ENCODE results near the gene RPGRIP1. TPM values are rescaled to one million over a fixed set of nuclear protein-coding genes. Genes with fewer than 3 reads are reported as not detected.

RPGRIP1 gene
- total and polyA plus RNA-seq, 8 donors = 0.19 to 0.58 (median 0.28) TPM; not detected in 4

GRCh38 chr14:21256539-21257393 is 23.1 kb upstream of the RPGRIP1 start:
- Histone ChIP-seq H3K4me1 (peaks cover 40 to 95% (median 71%) of the 10 kb centered on the region in 4 donors), H3K27ac (peak overlapping the region in 1 of 5 donors; percentile 16), H3K36me3 (peaks cover 25 to 94% (median 88%) of the 10 kb centered on the region in 4 donors), H3K9me3 (no peaks in the 10 kb centered on the region), H3K27me3 (no peaks in the 10 kb centered on the region), H3K4me3 (peak overlapping the region in 1 of 4 donors; percentile 7)
- DNase-seq = no peak
- intact Hi-C loops (cut with DNase I; ENCODE audit: low total_unique reads) = no loop called here
- TF ChIP-seq POLR2AphosphoS5 (IDR thresholded peaks at IDR 0.05) (no peak), POLR2A (IDR thresholded peaks at IDR 0.05) (no peak), EP300 (IDR thresholded peaks at IDR 0.05) (no peak)
- TF ChIP-seq, protein P1, sequence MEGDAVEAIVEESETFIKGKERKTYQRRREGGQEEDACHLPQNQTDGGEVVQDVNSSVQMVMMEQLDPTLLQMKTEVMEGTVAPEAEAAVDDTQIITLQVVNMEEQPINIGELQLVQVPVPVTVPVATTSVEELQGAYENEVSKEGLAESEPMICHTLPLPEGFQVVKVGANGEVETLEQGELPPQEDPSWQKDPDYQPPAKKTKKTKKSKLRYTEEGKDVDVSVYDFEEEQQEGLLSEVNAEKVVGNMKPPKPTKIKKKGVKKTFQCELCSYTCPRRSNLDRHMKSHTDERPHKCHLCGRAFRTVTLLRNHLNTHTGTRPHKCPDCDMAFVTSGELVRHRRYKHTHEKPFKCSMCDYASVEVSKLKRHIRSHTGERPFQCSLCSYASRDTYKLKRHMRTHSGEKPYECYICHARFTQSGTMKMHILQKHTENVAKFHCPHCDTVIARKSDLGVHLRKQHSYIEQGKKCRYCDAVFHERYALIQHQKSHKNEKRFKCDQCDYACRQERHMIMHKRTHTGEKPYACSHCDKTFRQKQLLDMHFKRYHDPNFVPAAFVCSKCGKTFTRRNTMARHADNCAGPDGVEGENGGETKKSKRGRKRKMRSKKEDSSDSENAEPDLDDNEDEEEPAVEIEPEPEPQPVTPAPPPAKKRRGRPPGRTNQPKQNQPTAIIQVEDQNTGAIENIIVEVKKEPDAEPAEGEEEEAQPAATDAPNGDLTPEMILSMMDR (IDR thresholded peaks at IDR 0.05) = no peak
- 82 to 89% (median 86%) methylated on average over 10 of the region's 10 CpGs for WGBS, 5 donors

- Histone ChIP-seq H3K4me3 (no peak overlapping the region), H3K9me3 (no peaks in the 10 kb centered on the region), H3K36me3 (peaks cover 32 to 94% (median 89%) of the 10 kb centered on the region in 4 donors), H3K27me3 (no peaks in the 10 kb centered on the region), H3K4me1 (peaks cover 45 to 95% (median 72%) of the 10 kb centered on the region in 4 donors), H3K27ac (peak overlapping the region in 1 of 5 donors; percentile 16)
- WGBS, 5 donors = 32 to 40% (median 37%) methylated on average over 7 of the region's 7 CpGs
- no peak for DNase-seq
- intact Hi-C loops (cut with DNase I; ENCODE audit: low total_unique reads) = no loop called here
- TF ChIP-seq POLR2AphosphoS5 (IDR thresholded peaks at IDR 0.05) (no peak), EP300 (IDR thresholded peaks at IDR 0.05) (no peak), POLR2A (IDR thresholded peaks at IDR 0.05) (no peak)
Observed at GRCh38 chr14:21257394-21257909, 22.4 kb upstream of the RPGRIP1 start.

DNA sequence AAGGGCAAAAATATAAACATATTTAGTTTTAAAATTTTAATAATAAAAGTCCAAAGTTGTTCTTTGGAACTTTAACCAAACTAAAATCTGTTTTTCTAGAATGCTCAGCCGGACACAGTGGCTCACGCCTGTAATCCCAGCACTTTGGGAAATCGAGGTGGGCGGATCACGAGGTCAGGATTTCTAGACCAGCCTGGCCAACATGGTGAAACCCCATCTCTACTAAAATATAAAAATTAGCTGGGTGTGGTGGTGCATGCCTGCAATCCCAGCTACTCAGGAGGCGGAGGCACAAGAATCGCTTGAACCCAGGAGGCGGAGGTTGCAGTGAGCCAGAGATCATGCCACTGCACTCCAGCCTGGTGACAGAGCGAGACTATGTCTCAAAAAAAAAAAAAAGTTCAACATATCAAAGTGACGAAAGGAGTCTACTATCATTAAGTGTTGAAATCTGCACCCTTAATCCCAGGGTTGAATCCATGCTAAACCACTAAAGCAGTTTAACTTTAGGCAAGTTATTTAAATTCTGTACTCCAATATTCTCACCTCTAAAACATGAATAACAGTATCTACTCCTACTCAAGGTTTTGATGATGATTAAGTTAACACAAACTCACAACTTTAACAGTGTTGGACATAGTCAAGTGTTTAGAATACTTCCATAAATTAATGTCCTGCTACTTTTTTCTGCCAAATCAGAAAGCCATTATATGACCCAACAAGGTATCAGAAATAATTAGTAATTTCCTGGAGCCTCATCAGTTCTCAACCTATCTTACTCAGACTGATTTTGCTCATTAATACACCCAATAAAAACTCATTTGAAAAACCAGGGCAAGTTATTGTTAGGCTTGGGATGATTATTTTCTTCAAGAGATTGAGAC is 21.6 kb upstream of the RPGRIP1 start:
- 79 to 83% (median 81%) methylated on average over 10 of the region's 10 CpGs for WGBS, 5 donors

GRCh38 chr14:21258889-21259787 is 20.7 kb upstream of the RPGRIP1 start:
- WGBS, 5 donors = 74 to 85% (median 79%) methylated on average over 5 of the region's 5 CpGs

More for the DNA sequence above, 21.6 kb upstream of the RPGRIP1 start:
- TF ChIP-seq, protein P1 (IDR thresholded peaks at IDR 0.05) = no peak
- TF ChIP-seq POLR2AphosphoS5 (IDR thresholded peaks at IDR 0.05) (no peak), EP300 (IDR thresholded peaks at IDR 0.05) (no peak)
- H3K36me3 ChIP-seq = peaks cover 40 to 93% (median 89%) of the 10 kb centered on the region in 4 donors
- no peaks in the 10 kb centered on the region for H3K27me3 ChIP-seq
- DNase-seq = no peak
- H3K27ac ChIP-seq = no peak overlapping the region
- intact Hi-C loops (cut with DNase I; ENCODE audit: low total_unique reads) = no loop called here
- H3K4me1 ChIP-seq = peaks cover 53 to 98% (median 78%) of the 10 kb centered on the region in 4 donors
- H3K9me3 ChIP-seq = no peaks in the 10 kb centered on the region
- no peak overlapping the region for H3K4me3 ChIP-seq

More at GRCh38 chr14:21258889-21259787, 20.7 kb upstream of the RPGRIP1 start:
- Histone ChIP-seq H3K36me3 (peaks cover 40 to 95% (median 91%) of the 10 kb centered on the region in 4 donors), H3K9me3 (no peaks in the 10 kb centered on the region), H3K4me1 (peaks cover 62 to 100% (median 87%) of the 10 kb centered on the region in 4 donors), H3K27me3 (no peaks in the 10 kb centered on the region), H3K4me3 (no peak overlapping the region), H3K27ac (peak overlapping the region in 1 of 5 donors; percentile 7)
- intact Hi-C loops (cut with DNase I; ENCODE audit: low total_unique reads) = no loop called here
- TF ChIP-seq, protein P1 (IDR thresholded peaks at IDR 0.05) = no peak
- no peak for TF ChIP-seq POLR2A (IDR thresholded peaks at IDR 0.05)
- no peak for TF ChIP-seq POLR2AphosphoS5 (IDR thresholded peaks at IDR 0.05)
- no peak for TF ChIP-seq EP300 (IDR thresholded peaks at IDR 0.05)
- no peak for DNase-seq

All from stomach (tissue), 9 donors.